ENCODE data around the gene KCTD20.

The KCTD20 gene

GRCh38 chr6:36533321-36533720 is 90.5 kb downstream of the KCTD20 start:
- TF ChIP-seq, protein P1, sequence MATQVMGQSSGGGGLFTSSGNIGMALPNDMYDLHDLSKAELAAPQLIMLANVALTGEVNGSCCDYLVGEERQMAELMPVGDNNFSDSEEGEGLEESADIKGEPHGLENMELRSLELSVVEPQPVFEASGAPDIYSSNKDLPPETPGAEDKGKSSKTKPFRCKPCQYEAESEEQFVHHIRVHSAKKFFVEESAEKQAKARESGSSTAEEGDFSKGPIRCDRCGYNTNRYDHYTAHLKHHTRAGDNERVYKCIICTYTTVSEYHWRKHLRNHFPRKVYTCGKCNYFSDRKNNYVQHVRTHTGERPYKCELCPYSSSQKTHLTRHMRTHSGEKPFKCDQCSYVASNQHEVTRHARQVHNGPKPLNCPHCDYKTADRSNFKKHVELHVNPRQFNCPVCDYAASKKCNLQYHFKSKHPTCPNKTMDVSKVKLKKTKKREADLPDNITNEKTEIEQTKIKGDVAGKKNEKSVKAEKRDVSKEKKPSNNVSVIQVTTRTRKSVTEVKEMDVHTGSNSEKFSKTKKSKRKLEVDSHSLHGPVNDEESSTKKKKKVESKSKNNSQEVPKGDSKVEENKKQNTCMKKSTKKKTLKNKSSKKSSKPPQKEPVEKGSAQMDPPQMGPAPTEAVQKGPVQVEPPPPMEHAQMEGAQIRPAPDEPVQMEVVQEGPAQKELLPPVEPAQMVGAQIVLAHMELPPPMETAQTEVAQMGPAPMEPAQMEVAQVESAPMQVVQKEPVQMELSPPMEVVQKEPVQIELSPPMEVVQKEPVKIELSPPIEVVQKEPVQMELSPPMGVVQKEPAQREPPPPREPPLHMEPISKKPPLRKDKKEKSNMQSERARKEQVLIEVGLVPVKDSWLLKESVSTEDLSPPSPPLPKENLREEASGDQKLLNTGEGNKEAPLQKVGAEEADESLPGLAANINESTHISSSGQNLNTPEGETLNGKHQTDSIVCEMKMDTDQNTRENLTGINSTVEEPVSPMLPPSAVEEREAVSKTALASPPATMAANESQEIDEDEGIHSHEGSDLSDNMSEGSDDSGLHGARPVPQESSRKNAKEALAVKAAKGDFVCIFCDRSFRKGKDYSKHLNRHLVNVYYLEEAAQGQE (IDR thresholded peaks at IDR 0.05; ENCODE audit: insufficient read depth in 1 of 2, low read depth in 2 of 2, low read length in 2 of 2): no peak
- TF ChIP-seq POLR2AphosphoS5 (IDR thresholded peaks at IDR 0.05; ENCODE audit: low read depth, low read length) (no peak), TAF1 (IDR thresholded peaks at IDR 0.05; ENCODE audit: borderline replicate concordance, insufficient read depth, low read length) (no peak), SIN3A (IDR thresholded peaks at IDR 0.05; ENCODE audit: borderline replicate concordance, insufficient read depth, low read length) (no peak), FOXP2 (optimal IDR thresholded peaks at IDR 0.05; ENCODE audit: borderline replicate concordance, extremely low read depth, extremely low read length, insufficient read depth) (no peak)

DNA sequence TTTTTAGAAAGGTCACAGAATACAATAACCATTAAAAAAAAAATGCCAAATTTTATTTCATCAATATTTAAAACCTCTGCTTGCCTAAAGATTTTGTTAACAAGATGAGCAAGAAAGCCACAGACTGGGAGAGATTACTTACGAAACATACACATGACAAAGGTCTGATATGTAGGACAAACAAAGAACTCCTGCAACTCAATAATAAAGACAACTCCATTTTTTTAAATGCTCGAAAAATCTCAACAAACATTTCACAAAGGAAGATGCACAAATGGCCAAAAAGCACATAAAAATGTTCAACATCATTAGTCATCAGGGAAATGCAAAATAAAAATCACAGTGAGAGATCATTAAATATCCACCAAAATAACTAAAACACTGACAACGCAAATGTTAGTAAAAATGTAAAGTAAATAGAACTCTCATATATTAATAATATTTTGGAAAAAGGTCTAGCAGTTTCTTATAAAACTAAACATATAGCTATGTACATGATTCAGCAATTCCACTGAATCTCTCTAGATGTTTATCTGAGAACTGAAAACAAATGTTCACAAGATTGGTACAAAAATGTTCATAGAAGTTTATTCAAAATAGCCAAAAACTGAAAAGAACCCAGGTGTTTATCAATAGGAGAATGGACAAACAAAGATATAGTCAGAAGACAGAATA is 94.2 kb downstream of the KCTD20 start:
- TF ChIP-seq, protein P1 (IDR thresholded peaks at IDR 0.05; ENCODE audit: insufficient read depth in 1 of 2, low read depth in 2 of 2, low read length in 2 of 2): no peak
- TF ChIP-seq TAF1 (IDR thresholded peaks at IDR 0.05; ENCODE audit: borderline replicate concordance, insufficient read depth, low read length) (no peak), FOXP2 (optimal IDR thresholded peaks at IDR 0.05; ENCODE audit: borderline replicate concordance, extremely low read depth, extremely low read length, insufficient read depth) (no peak), POLR2AphosphoS5 (IDR thresholded peaks at IDR 0.05; ENCODE audit: low read depth, low read length) (no peak), SIN3A (IDR thresholded peaks at IDR 0.05; ENCODE audit: borderline replicate concordance, insufficient read depth, low read length) (no peak)

- TF ChIP-seq POLR2AphosphoS5 (IDR thresholded peaks at IDR 0.05; ENCODE audit: low read depth, low read length) (no peak), TAF1 (IDR thresholded peaks at IDR 0.05; ENCODE audit: borderline replicate concordance, insufficient read depth, low read length) (no peak), SIN3A (IDR thresholded peaks at IDR 0.05; ENCODE audit: borderline replicate concordance, insufficient read depth, low read length) (no peak), FOXP2 (optimal IDR thresholded peaks at IDR 0.05; ENCODE audit: borderline replicate concordance, extremely low read depth, extremely low read length, insufficient read depth) (no peak)
- TF ChIP-seq, protein P1 (IDR thresholded peaks at IDR 0.05; ENCODE audit: insufficient read depth in 1 of 2, low read depth in 2 of 2, low read length in 2 of 2): no peak
These were observed 97.2 kb downstream of the KCTD20 start for GRCh38 chr6:36539814-36540568.

Measured in PFSK-1 (cell line).